Suppressor macrophage (primary cell): Measurements from ENCODE around the gene TRAF1.

Experiments used
- DNase-seq, 4 experiments: peaks; one replicate each; pipeline ENCODE4 v3.0.0-alpha.2; 2020 to 2022

Gene TRAF1

GRCh38 chr9:120886490-120886967 is 40.1 kb downstream of the TRAF1 start:
- peak in 1 of 4 experiments; percentile 36 for DNase-seq

GRCh38 chr9:120885958-120886357 is 40.6 kb downstream of the TRAF1 start:
- DNase-seq = no peak

GRCh38 chr9:120885457-120885856 is 41.1 kb downstream of the TRAF1 start:
- DNase-seq = no peak

GRCh38 chr9:120883608-120883996 is 43.0 kb downstream of the TRAF1 start:
- no peak for DNase-seq

- DNase-seq = no peak
Measured at GRCh38 chr9:120882935-120883607, 43.5 kb downstream of the TRAF1 start.

DNA sequence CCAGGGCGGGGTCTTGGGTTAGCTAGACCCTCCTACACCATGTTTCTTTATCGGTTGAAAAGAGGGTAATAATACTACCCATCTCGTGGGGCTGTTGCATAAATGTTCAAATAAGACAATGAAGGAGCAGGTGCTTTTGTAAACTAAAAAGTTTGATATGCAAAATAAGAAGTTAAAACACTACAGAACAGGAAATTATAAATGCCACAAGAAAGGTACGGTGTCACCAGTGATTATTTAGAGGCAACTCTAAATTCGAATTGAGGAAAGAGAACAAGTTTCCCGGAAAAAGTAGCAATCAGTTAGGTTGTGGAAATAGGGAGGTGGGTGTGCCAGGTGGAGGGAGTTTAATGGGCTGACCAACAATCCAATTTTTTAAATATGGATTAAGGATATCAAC is 47.1 kb downstream of the TRAF1 start:
- no peak for DNase-seq

DNA sequence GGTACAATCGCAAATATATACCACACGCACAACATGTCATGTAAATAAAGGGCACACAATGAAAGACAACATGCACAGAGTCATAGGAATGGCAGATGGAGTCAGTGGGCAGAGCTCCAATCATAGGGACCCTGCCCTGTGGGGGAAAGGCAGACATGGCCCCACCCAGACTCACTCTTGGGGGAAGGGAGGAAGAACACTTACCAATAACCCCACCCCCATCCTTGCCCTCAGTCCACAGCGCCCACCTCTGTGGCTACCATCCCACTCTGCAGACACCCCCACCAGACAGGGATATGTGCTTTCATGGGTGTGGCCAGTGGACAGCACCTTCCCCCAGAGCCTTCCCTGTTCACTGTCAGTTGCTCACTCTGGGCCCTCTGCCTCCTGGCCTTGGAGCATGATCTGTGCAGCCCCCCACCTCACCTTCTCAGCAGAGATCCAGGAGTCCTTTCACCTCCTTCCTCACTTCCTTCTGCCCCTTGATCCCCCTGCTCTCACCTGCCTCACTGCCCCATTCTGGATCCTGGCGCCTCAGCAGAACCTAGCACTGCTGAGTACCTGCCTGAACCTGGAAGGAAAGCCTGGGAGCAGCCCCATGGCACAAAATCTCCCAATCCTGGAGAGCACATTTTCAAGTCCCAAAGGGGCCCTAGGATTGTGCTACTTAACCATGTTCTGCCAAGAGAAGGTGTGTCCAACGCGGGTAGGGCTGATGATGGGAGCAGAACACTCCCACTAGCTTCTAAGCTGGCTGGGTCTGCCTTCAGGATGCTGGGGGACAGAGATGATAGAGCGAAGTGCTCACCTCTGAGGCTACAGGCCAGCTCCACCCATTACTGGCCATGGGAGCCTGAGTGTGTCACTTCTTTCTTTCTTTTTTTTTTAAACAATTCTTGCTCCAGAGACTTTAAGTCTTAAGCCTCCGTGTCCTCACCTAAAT is 48.1 kb downstream of the TRAF1 start:
- DNase-seq = no peak

DNA sequence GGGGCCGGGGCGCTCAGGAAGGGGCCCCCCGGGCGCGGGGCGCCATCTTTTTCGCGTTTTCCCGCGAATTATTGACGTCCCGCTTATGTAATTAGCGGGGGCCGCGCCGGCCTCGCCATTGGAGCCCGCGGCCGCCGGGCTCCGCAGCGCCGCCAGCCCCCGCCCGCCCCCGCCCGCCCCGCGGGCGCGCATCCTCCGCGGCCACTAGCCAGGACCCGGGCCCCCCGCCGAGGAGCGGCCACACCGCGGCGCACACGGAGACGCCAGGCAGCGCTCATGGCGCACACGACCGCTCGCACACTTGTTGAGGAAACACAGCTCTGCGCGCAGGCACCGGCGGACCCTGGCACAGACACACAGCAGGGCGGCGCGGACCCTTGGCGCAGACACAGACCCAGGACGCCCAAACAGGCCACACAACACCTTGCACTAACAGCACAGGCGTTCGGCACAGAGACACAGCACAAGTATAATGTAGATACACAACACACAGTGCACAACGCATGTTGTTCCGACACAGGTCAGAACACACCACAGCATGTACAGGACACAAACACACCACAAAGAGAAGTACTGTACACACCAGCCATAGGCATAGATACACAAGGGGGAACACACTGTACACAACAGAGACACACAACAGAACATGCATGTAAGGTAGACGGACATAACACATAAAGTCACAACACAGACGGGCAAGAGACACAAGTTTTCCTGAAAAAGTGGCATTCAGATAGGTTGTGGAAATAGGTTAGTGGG is 49.1 kb downstream of the TRAF1 start:
- DNase-seq = peak; percentile 65 to 87 (median 74)

DNA sequence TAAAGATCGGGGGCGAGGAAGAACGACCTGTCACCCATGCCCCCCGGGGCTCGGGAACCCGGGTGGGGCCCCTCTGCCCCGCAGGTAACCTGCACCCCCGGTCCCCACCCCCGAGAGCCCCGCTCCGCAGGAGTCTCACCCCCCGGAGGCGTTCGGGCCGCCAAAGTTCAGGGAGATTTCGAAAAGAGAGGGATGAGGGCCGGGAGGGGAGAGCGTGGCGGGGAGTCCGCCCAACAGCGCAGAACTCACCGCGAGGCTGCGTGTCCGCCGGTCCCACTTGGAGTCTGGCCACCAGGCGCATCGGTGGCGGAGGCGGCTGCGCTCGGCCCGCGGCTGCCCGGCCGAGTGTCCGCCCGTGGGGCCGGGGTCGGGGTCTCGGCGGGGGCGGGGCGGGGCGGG is 49.8 kb downstream of the TRAF1 start, which contains the start of gene PHF19:
Gene PHF19 (minus strand): TSS at position 347 of the 399 bp plus-strand sequence. CDS start 2,447 bp downstream, outside the sequence.
- DNase-seq = peak in 2 of 4 experiments; percentile 50 to 51

GRCh38 chr9:120875954-120876841 is 50.4 kb downstream of the TRAF1 start:
- DNase-seq = peak; percentile 86 to 92 (median 90)

GRCh38 chr9:120875643-120875953 is 51.0 kb downstream of the TRAF1 start:
- DNase-seq = no peak

DNA sequence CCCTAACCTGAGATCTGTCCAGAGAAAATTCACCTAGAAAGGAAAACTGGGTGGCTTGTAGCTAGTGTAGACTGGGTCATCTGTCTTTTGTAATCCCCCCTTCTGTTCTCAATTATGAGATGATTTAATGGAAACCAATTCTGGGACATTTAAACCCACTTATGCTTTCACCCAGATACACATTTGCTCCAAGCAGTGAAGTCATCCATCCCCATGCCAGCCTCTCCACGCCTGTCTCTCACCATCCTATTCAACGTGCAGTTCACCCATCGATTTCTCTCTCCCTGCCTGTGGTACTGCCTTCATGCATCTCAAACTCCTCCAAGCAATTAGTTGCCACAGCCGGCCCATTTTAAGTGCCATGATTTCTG is 51.4 kb downstream of the TRAF1 start:
- DNase-seq = no peak

DNA sequence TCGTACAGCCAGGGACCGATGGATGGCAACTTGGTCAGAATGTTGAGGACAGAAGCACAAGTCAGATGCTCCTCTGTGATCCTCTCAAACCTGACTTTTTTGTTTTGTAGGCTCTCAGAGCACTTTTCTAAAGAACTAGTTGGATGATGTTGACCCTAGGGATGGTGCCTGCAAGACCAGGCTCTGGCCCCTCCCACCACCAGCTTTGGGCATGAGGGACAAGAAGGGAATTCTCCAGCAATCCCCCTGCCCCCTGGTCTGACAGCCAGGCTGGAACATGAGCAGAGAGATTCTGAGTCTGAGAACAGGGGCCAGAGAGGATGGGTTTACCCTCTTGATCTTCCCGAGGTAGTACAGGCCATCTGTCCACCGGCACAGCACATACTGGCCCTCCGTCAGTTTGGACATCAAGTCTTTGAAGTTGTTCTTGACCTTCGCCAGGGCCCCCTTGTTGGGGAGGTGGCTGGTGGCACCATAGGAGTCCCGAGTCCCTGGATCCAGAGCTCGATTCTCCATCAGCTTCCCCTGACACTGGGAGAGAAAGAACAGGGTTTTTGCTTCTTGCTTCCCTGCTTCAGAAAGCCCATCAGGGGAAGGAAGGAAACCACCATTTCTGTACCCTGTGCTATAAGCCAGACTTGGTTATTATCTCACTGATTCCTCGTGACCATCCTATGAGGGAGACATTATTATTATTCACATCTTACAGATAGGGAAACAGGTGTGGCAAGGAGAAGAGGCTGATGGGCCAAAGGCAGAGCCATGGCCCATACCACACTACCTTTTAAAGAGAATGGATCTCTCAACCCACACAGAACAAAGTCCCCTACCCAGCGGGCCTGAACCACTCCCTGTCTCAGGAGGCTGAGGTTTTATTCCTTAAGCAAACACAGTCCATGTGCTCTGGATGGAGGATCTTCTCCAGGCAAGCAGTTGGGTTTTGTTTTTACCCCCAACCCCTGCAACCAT is 52.1 kb downstream of the TRAF1 start:
- DNase-seq = no peak

DNA sequence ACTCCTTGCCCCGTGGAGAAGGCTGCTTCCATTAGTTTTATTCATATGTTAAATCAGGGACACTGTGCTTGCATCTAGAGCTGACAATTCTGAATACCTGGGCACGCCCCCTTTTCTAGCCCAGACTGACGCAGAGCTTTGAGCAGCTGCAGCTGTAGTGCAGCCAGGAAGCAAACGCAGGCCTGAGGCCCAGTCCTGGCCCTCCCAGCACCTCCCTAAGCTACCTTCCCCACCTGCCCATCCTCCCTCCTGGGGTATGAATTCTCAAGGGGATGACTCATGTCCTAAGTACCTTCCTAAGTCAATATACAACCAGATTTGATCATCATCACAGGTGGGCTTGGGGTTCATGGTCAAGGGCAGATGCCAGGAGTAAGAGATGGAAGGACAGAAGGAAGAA is 53.1 kb downstream of the TRAF1 start:
- DNase-seq = no peak

GRCh38 chr9:120872791-120873502 is 53.6 kb downstream of the TRAF1 start:
- DNase-seq = no peak

GRCh38 chr9:120870206-120870605 is 56.4 kb downstream of the TRAF1 start:
- peak in 3 of 4 experiments; percentile 35 to 57 (median 45) for DNase-seq

GRCh38 chr9:120869726-120870125 is 56.9 kb downstream of the TRAF1 start:
- DNase-seq = peak in 1 of 4 experiments; percentile 19

- DNase-seq = no peak
Measured at GRCh38 chr9:120869360-120869687, 57.3 kb downstream of the TRAF1 start.

DNA sequence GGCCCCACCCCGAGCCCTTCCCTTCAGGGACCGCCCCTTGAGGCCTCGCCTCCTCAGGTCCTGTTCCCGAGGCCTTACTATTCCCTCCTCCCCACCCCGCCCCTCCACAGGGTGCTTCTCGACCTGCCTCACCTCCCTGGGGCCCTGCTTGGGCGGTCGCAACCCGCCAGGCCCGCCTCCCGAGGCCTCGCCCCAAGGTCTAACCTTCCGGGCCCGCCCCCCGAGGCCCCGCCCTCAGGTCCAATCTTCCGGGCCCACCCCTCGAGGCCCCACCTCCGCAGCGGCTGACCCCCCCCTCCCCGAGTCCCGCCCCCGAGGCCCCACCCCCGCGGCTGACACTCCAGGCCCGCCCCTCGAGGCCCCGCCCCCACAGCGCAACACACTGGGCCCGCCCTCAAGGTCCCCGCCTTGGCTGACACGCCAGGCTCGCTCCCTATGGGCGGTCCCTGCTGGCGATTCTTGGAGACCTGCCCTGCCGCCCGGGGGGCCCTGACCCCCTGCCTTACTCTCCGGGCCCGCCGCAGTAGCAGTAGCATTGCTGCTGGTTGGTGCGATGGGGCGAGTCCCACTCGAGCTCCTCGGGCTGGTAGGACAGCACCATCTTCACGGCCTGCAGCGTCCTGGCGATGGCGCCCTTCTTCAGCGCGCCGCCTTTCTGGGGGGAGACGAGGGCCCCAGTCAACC is 57.8 kb downstream of the TRAF1 start:
- DNase-seq = peak; percentile 97 to 99 (median 98)

DNA sequence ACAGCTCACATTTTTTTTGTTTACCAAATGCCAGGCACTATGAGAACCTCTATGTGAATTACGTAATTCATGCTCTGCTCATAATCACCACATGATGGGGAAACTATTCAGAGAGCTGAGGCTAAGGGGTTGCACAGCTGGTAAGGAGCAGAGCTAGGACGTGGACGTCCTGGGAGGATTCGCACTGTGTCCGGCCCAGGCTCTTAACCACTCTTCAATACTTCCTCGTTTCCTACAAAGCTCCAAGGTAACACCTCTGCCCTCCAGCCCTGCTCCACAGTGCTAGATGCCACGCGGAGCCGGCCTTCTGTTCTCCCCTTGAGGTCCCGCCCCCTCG is 58.3 kb downstream of the TRAF1 start:
- DNase-seq = no peak
